ENCODE data around the gene IFI30. TPM values are rescaled to one million over a fixed set of nuclear protein-coding genes. Genes with fewer than 3 reads are reported as not detected.

IFI30 gene
- total and polyA plus RNA-seq, 2 donors (not counting 3 experiments of a cell fraction or from before 2014, with no cell fraction given): 1.1 to 1.6 TPM

- no peak for FAIRE-seq
- Histone ChIP-seq H3K9me1 (replicated peaks; ENCODE audit: control insufficient read depth, extremely low read depth, insufficient read depth, low read length) (no peaks in the 10 kb centered on the region), H3K79me2 (ENCODE audit: control insufficient read depth, insufficient read depth, low read length) (no peaks in the 10 kb centered on the region), H2AFZ (ENCODE audit: low read depth, low read length) (no peak overlapping the region), H3K4me3 (replicated peaks in 1 of 3; ENCODE audit: insufficient read depth in 1 of 3, low read depth in 1 of 3, low read length in 3 of 3) (no peak overlapping the region), H3K36me3 (ENCODE audit: control insufficient read depth in 2 of 2, extremely low read depth in 1 of 2, insufficient read depth in 2 of 2, low read length in 2 of 2) (no peaks in the 10 kb centered on the region), H3K27me3 (ENCODE audit: control insufficient read depth in 2 of 2, insufficient read depth in 2 of 2, low read length in 2 of 2) (peaks cover 5% of the 10 kb centered on the region in 2 experiments), H3K9me3 (replicated peaks; ENCODE audit: control insufficient read depth, insufficient read depth, low read length) (no peaks in the 10 kb centered on the region), H3K4me1 (ENCODE audit: control insufficient read depth, extremely low read depth, insufficient read depth, low read length) (peaks cover 9% of the 10 kb centered on the region), H3K27ac (ENCODE audit: insufficient read depth, low read depth, low read length) (no peak overlapping the region), H3K4me2 (ENCODE audit: insufficient read depth, low read length) (no peak overlapping the region), H4K20me1 (replicated peaks; ENCODE audit: control insufficient read depth, extremely low read depth, insufficient read depth, low read length) (no peaks in the 10 kb centered on the region), H3K9ac (replicated peaks; ENCODE audit: extremely low read depth, insufficient read depth, low read length) (no peak overlapping the region)
- no peak for TF ChIP-seq MYC (IDR thresholded peaks at IDR 0.05; ENCODE audit: low read depth, low read length)
- TF ChIP-seq FOS (IDR thresholded peaks at IDR 0.05; ENCODE audit: borderline replicate concordance, insufficient read depth, low read length): no peak
- no peak for TF ChIP-seq GATA2 (IDR thresholded peaks at IDR 0.05; ENCODE audit: insufficient read depth, insufficient read length, low read depth, low read length)
- TF ChIP-seq EZH2 (IDR thresholded peaks at IDR 0.05; ENCODE audit: borderline replicate concordance, low read depth, low read length, severe bottlenecking): no peak
- no peak for TF ChIP-seq JUN (IDR thresholded peaks at IDR 0.05; ENCODE audit: borderline replicate concordance, insufficient read depth, insufficient read length, low read depth)
- TF ChIP-seq POLR2A (IDR thresholded peaks at IDR 0.05; ENCODE audit: low read depth, low read length): no peak
- TF ChIP-seq CTCF (IDR thresholded peaks at IDR 0.05; ENCODE audit: extremely low read depth in 1 of 2, insufficient read depth in 1 of 2, low read depth in 1 of 2, low read length in 2 of 2): no peak
- TF ChIP-seq POLR2AphosphoS5 (IDR thresholded peaks at IDR 0.05; ENCODE audit: insufficient read depth, low read depth, low read length): no peak
- TF ChIP-seq MAX (IDR thresholded peaks at IDR 0.05; ENCODE audit: insufficient read depth, insufficient read length): no peak
- BruUV-seq (replicated peaks): no TSS peak
- POLR2A ChIA-PET: no interaction called here
- DNase-seq (ENCODE audit: low read depth, low spot score): no peak
- CTCF ChIA-PET: interaction anchor here (1.5 to 3.9 kb wide), 4 partner anchors 8 to 54 kb away, joined by 4 to 27 read pairs (median 13); no protein-coding TSS in a partner anchor
- dilution Hi-C loops (cut with MboI; ENCODE audit: extremely low pct_ligation_motif_present, low sequenced_read_pairs) (no loop called here), intact Hi-C loops (cut with micrococcal nuclease) (no loop called here)
These were observed 51.7 kb downstream of the IFI30 start for GRCh38 chr19:18225355-18225701.

Data from endothelial cell of umbilical vein (primary cell).